ENCODE measurements around the gene RPS27L. TPM values are rescaled to one million over a fixed set of nuclear protein-coding genes. Genes with fewer than 3 reads are reported as not detected.

Gene RPS27L
- total and polyA plus RNA-seq, 9 of the 15 experiments (the other 6 are each of a cell fraction or from before 2014, with no cell fraction given) = 72.2 to 382 (median 116) TPM

GRCh38 chr15:63134245-63134985 is 22.9 kb downstream of the RPS27L start (continued):
- TF ChIP-seq RNF2 (IDR thresholded peaks at IDR 0.05) = no peak
- TF ChIP-seq ZC3H11A (IDR thresholded peaks at IDR 0.05; ENCODE audit: low read depth, low read length) = no peak

- no peak overlapping the region for H3K9ac ChIP-seq (ENCODE audit: insufficient read depth in 1 of 2, low read depth in 2 of 2, low read length in 2 of 2)
- 0 out of 3 replicates have a peak, but pooled peaks cover 5% of the 10 kb centered on the region for H3K36me3 ChIP-seq (ENCODE audit: control insufficient read depth, insufficient read depth, low read length)
- ATAC-seq (no peak), DNase-seq (ENCODE audit: extremely low read depth in 1 of 4, low spot score in 3 of 4) (no peak), FAIRE-seq (no peak)
- H3K4me2 ChIP-seq (ENCODE audit: insufficient read depth, low read length) = no peak overlapping the region
- no peaks in the 10 kb centered on the region for H3K9me1 ChIP-seq (ENCODE audit: control insufficient read depth, insufficient read depth, low read length)
- in situ Hi-C loops (cut with MboI) (no loop called here), intact Hi-C loops (cut with micrococcal nuclease) (no loop called here)
- CTCF ChIA-PET (ENCODE audit: low intra/inter-chr PET ratio) = no interaction called here
- POLR2A ChIA-PET = interaction anchor here (0.9 kb wide), 1 partner anchor 13 kb away, joined by 4 read pairs; no protein-coding TSS in a partner anchor
- H3K27me3 ChIP-seq (ENCODE audit: control insufficient read depth in 2 of 2, insufficient read depth in 2 of 2, low read length in 2 of 2) = no peaks in the 10 kb centered on the region
- H3K9me3 ChIP-seq (replicated peaks; ENCODE audit: control insufficient read depth, insufficient read depth, low read depth, low read length) = no peaks in the 10 kb centered on the region
- no peak overlapping the region for H3K4me3 ChIP-seq
- no TSS peak for BruUV-seq (replicated peaks)
- no peaks in the 10 kb centered on the region for H3K4me1 ChIP-seq (replicated peaks in 1 of 2; ENCODE audit: control insufficient read depth in 2 of 2, insufficient read depth in 2 of 2, low read length in 2 of 2)
- H3K79me2 ChIP-seq (ENCODE audit: control insufficient read depth, insufficient read depth, low read length) = no peaks in the 10 kb centered on the region
- H2AFZ ChIP-seq (ENCODE audit: low read depth, low read length) = no peak overlapping the region
- H4K20me1 ChIP-seq (replicated peaks; ENCODE audit: control insufficient read depth, insufficient read depth, low read length) = no peaks in the 10 kb centered on the region
- WGBS (ENCODE audit: insufficient coverage, low coverage, missing lambda C conversion rate) = 65% methylated on average over 1 of the region's 1 CpG
- H3K27ac ChIP-seq (ENCODE audit: extremely low read depth, low read depth, low read length) = no peak overlapping the region
- TF ChIP-seq CREM (IDR thresholded peaks at IDR 0.05; ENCODE audit: low read depth) = no peak
- TF ChIP-seq DPF2 (IDR thresholded peaks at IDR 0.05) = no peak
- no peak for TF ChIP-seq ZNF165 (CRISPR knock-in tag; IDR thresholded peaks at IDR 0.05; ENCODE audit: borderline replicate concordance)
- no peak for TF ChIP-seq ZZZ3 (IDR thresholded peaks at IDR 0.05)
- TF ChIP-seq ZNF24 (IDR thresholded peaks at IDR 0.05) = no peak
- TF ChIP-seq ZNF124 (CRISPR knock-in tag; IDR thresholded peaks at IDR 0.05) = no peak
- TF ChIP-seq CTCFL (IDR thresholded peaks at IDR 0.05; ENCODE audit: borderline replicate concordance, insufficient read depth, low read depth, low read length, poor library complexity, severe bottlenecking) = no peak
- TF ChIP-seq CTCF (IDR thresholded peaks at IDR 0.05 in 2 of 3, conservative IDR thresholded peaks at IDR 0.05 in 1 of 3; ENCODE audit: insufficient read depth in 2 of 3, low read depth in 1 of 3, low read length in 3 of 3) = no peak
- TF ChIP-seq CXXC5 (CRISPR knock-in tag; IDR thresholded peaks at IDR 0.05) = no peak
- TF ChIP-seq MYNN (IDR thresholded peaks at IDR 0.05) = no peak
- no peak for TF ChIP-seq MYNN (CRISPR knock-in tag; IDR thresholded peaks at IDR 0.05)
- no peak for TF ChIP-seq MTA2 (IDR thresholded peaks at IDR 0.05; ENCODE audit: low read depth)
- TF ChIP-seq TAF9B (IDR thresholded peaks at IDR 0.05; ENCODE audit: partially characterized antibody) = no peak
- TF ChIP-seq NCOA2 (IDR thresholded peaks at IDR 0.05; ENCODE audit: partially characterized antibody in 2 of 2) = no peak
These were observed 23.5 kb downstream of the RPS27L start for GRCh38 chr15:63133786-63134185.

All from K562 (cell line).